IPS-NIHi7 (cell line): ENCODE results near the gene ADGRF1.
A peak's percentile ranks its signal among the peaks of the same experiment; 100 is the strongest.
"Not testable (repeated sequence)": the region's sequence is repeated elsewhere in the genome, so short reads cannot be mapped to it uniquely, and the experiment has no call there.

Experiments
- DNase-seq: peaks from one replicate; pipeline ENCODE4 v3.0.0; 2012; ENCODE audit warnings: mixed read lengths; ENCODE audit errors: extremely low spot score

Gene ADGRF1

GRCh38 chr6:47022191-47022590 is 19.9 kb downstream of the ADGRF1 start:
- DNase-seq: no peak

GRCh38 chr6:47019941-47020340 is 22.2 kb downstream of the ADGRF1 start:
- DNase-seq: no peak

GRCh38 chr6:47016909-47017308 is 25.2 kb downstream of the ADGRF1 start:
- DNase-seq: no peak

GRCh38 chr6:47016261-47016660 is 25.9 kb downstream of the ADGRF1 start:
- no peak for DNase-seq

- DNase-seq: no peak
Observed at GRCh38 chr6:47014401-47014800, 27.7 kb downstream of the ADGRF1 start.

- no peak for DNase-seq
Observed at GRCh38 chr6:47009583-47009982, 32.5 kb downstream of the ADGRF1 start.

- DNase-seq: no peak
Observed at GRCh38 chr6:47008397-47008763, 33.8 kb downstream of the ADGRF1 start.

GRCh38 chr6:47007657-47008396 is 34.3 kb downstream of the ADGRF1 start:
- DNase-seq: no peak

GRCh38 chr6:47005486-47005885 is 36.6 kb downstream of the ADGRF1 start:
- no peak for DNase-seq

- no peak for DNase-seq
Observed at GRCh38 chr6:47004463-47004862, 37.7 kb downstream of the ADGRF1 start.

- DNase-seq: no peak
Observed at GRCh38 chr6:47000842-47001241, 41.3 kb downstream of the ADGRF1 start.

GRCh38 chr6:46998436-46999017 is 43.6 kb downstream of the ADGRF1 start:
- DNase-seq: no peak

- DNase-seq: no peak
Observed at GRCh38 chr6:46997646-46998045, 44.5 kb downstream of the ADGRF1 start.

GRCh38 chr6:46996860-46997641 is 45.1 kb downstream of the ADGRF1 start:
- no peak for DNase-seq

- no peak for DNase-seq
Observed at GRCh38 chr6:46994933-46995332, 47.2 kb downstream of the ADGRF1 start.

- DNase-seq: no peak
Observed at GRCh38 chr6:46993846-46994245, 48.3 kb downstream of the ADGRF1 start.

- not testable (repeated sequence) for DNase-seq
Observed at GRCh38 chr6:46992391-46992790, 49.7 kb downstream of the ADGRF1 start.

- DNase-seq: peak; percentile 55
Observed at GRCh38 chr6:46990818-46991510, 51.2 kb downstream of the ADGRF1 start.

GRCh38 chr6:46990031-46990644 is 52.0 kb downstream of the ADGRF1 start:
- no peak for DNase-seq

- DNase-seq: no peak
Observed at GRCh38 chr6:46989398-46989797, 52.7 kb downstream of the ADGRF1 start.

- no peak for DNase-seq
Observed at GRCh38 chr6:46985943-46986342, 56.2 kb downstream of the ADGRF1 start.

- peak; percentile 52 for DNase-seq
Observed at GRCh38 chr6:46983007-46983411, 59.1 kb downstream of the ADGRF1 start.
